SK-N-SH treated with all-trans-retinoic acid at 6 μM for 48 hours (cell line): ENCODE measurements around the gene ZNF256.

Experiments used
- ATAC-seq: fragments of 200-7000 bp; cut with Tn5 transposase; 3 replicates; pipeline ENCODE4 v1.9.1; 2020; ENCODE audit warnings: mild to moderate bottlenecking, moderate library complexity
- BACH2 ChIP-seq: fragments of 250-450 bp; sonication (Bioruptor Pico); IDR thresholded peaks from 2 replicates; pipeline ENCODE4 v1.9.0; 2021; ENCODE audit warnings: mild to moderate bottlenecking, borderline replicate concordance
- CREB5 ChIP-seq: fragments of 250-450 bp; sonication (Bioruptor Pico); IDR thresholded peaks from 2 replicates; pipeline ENCODE4 v1.5.1; 2020; ENCODE audit warnings: low read depth, mild to moderate bottlenecking, moderate library complexity
- CSDC2 ChIP-seq: fragments of 250-450 bp; sonication (Bioruptor Pico); IDR thresholded peaks from 2 replicates; pipeline ENCODE4 v1.5.0; 2020; ENCODE audit warnings: mild to moderate bottlenecking, moderate library complexity
- CSRNP3 ChIP-seq: fragments of 250-450 bp; sonication (Bioruptor Pico); IDR thresholded peaks from 2 replicates; pipeline ENCODE4 v1.5.1; 2021; ENCODE audit warnings: mild to moderate bottlenecking, moderate library complexity
- ESRRG ChIP-seq: fragments of 250-450 bp; sonication (Bioruptor Pico); IDR thresholded peaks from 2 replicates; pipeline ENCODE4 v1.6.1; 2021; ENCODE audit warnings: mild to moderate bottlenecking
- GLIS3 ChIP-seq: fragments of 250-450 bp; sonication (Bioruptor Pico); IDR thresholded peaks from 2 replicates; pipeline ENCODE4 v1.5.0; 2020; ENCODE audit warnings: mild to moderate bottlenecking, moderate library complexity
- ISL1 ChIP-seq: fragments of 250-450 bp; sonication (Bioruptor Pico); IDR thresholded peaks from 2 replicates; pipeline ENCODE4 v2.1.2; 2022; ENCODE audit warnings: mild to moderate bottlenecking, moderate library complexity
- OSR1 ChIP-seq: fragments of 250-450 bp; sonication (Bioruptor Pico); IDR thresholded peaks from 2 replicates; pipeline ENCODE4 v1.8.0; 2022; ENCODE audit warnings: moderate library complexity, mild to moderate bottlenecking, inconsistent platforms
- PATZ1 ChIP-seq: fragments of 250-450 bp; sonication (Bioruptor Pico); IDR thresholded peaks from 2 replicates; pipeline ENCODE4 v1.8.0; 2020; ENCODE audit warnings: mild to moderate bottlenecking, moderate library complexity, borderline replicate concordance
- POU6F1 ChIP-seq: fragments of 250-450 bp; sonication (Bioruptor Pico); IDR thresholded peaks from 2 replicates; pipeline ENCODE4 v1.8.0; 2021; ENCODE audit warnings: low read depth, mild to moderate bottlenecking, moderate library complexity, borderline replicate concordance
- PPARA ChIP-seq: fragments of 250-450 bp; sonication (Bioruptor Pico); IDR thresholded peaks from 2 replicates; pipeline ENCODE4 v1.5.0; 2020; ENCODE audit warnings: mild to moderate bottlenecking, borderline replicate concordance
- RARB ChIP-seq: fragments of 250-450 bp; sonication (Bioruptor Pico); IDR thresholded peaks from 2 replicates; pipeline ENCODE4 v1.8.0; 2021; ENCODE audit warnings: mild to moderate bottlenecking, moderate library complexity
- SNAI2 ChIP-seq: fragments of 250-450 bp; sonication (Bioruptor Pico); IDR thresholded peaks from 2 replicates; pipeline ENCODE4 v1.5.0; 2020; ENCODE audit warnings: mild to moderate bottlenecking, moderate library complexity
- TSHZ2 ChIP-seq: fragments of 250-450 bp; sonication (Bioruptor Pico); IDR thresholded peaks from 2 replicates; pipeline ENCODE4 v1.5.0; 2020; ENCODE audit warnings: mild to moderate bottlenecking, moderate library complexity
- ZC3H10 ChIP-seq: fragments of 250-450 bp; sonication (Bioruptor Pico); IDR thresholded peaks from 2 replicates; pipeline ENCODE4 v1.5.1; 2021; ENCODE audit warnings: mild to moderate bottlenecking, moderate library complexity
- ZFP30 ChIP-seq: fragments of 450-650 bp; formaldehyde crosslinking; IDR thresholded peaks from 2 replicates; pipeline ENCODE4 v1.5.0; 2022; ENCODE audit warnings: mild to moderate bottlenecking, moderate library complexity
- ZNF565 ChIP-seq: fragments of 450-650 bp; formaldehyde crosslinking; conservative IDR thresholded peaks from 2 replicates; pipeline ENCODE4 v1.5.0; 2020; ENCODE audit warnings: low read depth, mild to moderate bottlenecking, moderate library complexity
- ZNF70 ChIP-seq: fragments of 450-650 bp; formaldehyde crosslinking; IDR thresholded peaks from 2 replicates; pipeline ENCODE4 v1.5.0; 2020; ENCODE audit warnings: mild to moderate bottlenecking, moderate library complexity

Gene ZNF256

GRCh38 chr19:57927587-57927986 lies 19.9 kb downstream of the ZNF256 start:
- no peak for ATAC-seq
- TF ChIP-seq ZC3H10 (CRISPR knock-in tag) = no peak
- no peak for TF ChIP-seq PATZ1
- no peak for TF ChIP-seq ZNF565
- TF ChIP-seq GLIS3 (CRISPR knock-in tag) = no peak

GRCh38 chr19:57916168-57916995 lies 31.1 kb downstream of the ZNF256 start, which contains the start of gene ZNF417:
Gene ZNF417 (minus strand): TSS chr19:57916592. CDS start chr19:57916411, 181 bp downstream.
- peak; percentile 100 for ATAC-seq

- no peak for ATAC-seq
- TF ChIP-seq BACH2 (CRISPR knock-in tag) (no peak), RARB (CRISPR knock-in tag) (no peak), TSHZ2 (CRISPR knock-in tag) (no peak), POU6F1 (CRISPR knock-in tag) (no peak), ZNF70 (no peak), CSRNP3 (CRISPR knock-in tag) (no peak), SNAI2 (CRISPR knock-in tag) (no peak), ZC3H10 (CRISPR knock-in tag) (no peak), PATZ1 (no peak), ESRRG (CRISPR knock-in tag) (no peak), ZNF565 (no peak), ZFP30 (no peak), ISL1 (no peak), OSR1 (CRISPR knock-in tag) (no peak), CREB5 (CRISPR knock-in tag) (no peak)
Observed at GRCh38 chr19:57914531-57914930, 33.0 kb downstream of the ZNF256 start.

- ATAC-seq = no peak
- no peak for TF ChIP-seq OSR1 (CRISPR knock-in tag)
- no peak for TF ChIP-seq ZNF70
- no peak for TF ChIP-seq SNAI2 (CRISPR knock-in tag)
- TF ChIP-seq CSRNP3 (CRISPR knock-in tag) = no peak
- no peak for TF ChIP-seq PPARA
- TF ChIP-seq ZNF565 = no peak
- no peak for TF ChIP-seq ZC3H10 (CRISPR knock-in tag)
- no peak for TF ChIP-seq CSDC2
Observed at GRCh38 chr19:57907394-57907793, 40.1 kb downstream of the ZNF256 start.
